Measurements from ENCODE around the gene BUD31. TPM values are rescaled to one million over a fixed set of nuclear protein-coding genes. Genes with fewer than 3 reads are reported as not detected.

Gene BUD31
- total and polyA plus RNA-seq, 2 experiments from 2014 or later: 77.1 to 247 TPM

GRCh38 chr7:99420986-99421385, 12.2 kb downstream of the BUD31 start:
- Mint-ChIP-seq H3K36me3 (ENCODE audit: low read depth) (peaks cover 91% of the 10 kb centered on the region), H3K4me1 (peaks cover 11% of the 10 kb centered on the region), H3K4me3 (no peak overlapping the region), H3K27ac (no peak overlapping the region), H3K27me3 (ENCODE audit: insufficient read depth, low read depth, poor library complexity) (peaks cover 16% of the 10 kb centered on the region), H3K9me3 (peaks cover 2% of the 10 kb centered on the region; the same call in 1 of the 3 replicates)
- 0 out of 2 replicates have a peak overlapping the region, but pooled peaks have one; percentile 84 for H3K27ac ChIP-seq (ENCODE audit: low read depth)
- H3F3A ChIP-seq (replicated peaks; ENCODE audit: low read depth): peaks cover 15% of the 10 kb centered on the region
- H3K4me2 ChIP-seq: no peak overlapping the region
- TF ChIP-seq CREB1 (CRISPR knock-in tag; IDR thresholded peaks at IDR 0.05; ENCODE audit: low read depth): no peak
- no peak for TF ChIP-seq STAT1 (IDR thresholded peaks at IDR 0.05; ENCODE audit: unreplicated experiment)
- no peak for TF ChIP-seq JUNB (IDR thresholded peaks at IDR 0.05; ENCODE audit: unreplicated experiment)
- no peak for TF ChIP-seq ZNF114 (CRISPR knock-in tag; IDR thresholded peaks at IDR 0.05)
- TF ChIP-seq, protein P1, sequence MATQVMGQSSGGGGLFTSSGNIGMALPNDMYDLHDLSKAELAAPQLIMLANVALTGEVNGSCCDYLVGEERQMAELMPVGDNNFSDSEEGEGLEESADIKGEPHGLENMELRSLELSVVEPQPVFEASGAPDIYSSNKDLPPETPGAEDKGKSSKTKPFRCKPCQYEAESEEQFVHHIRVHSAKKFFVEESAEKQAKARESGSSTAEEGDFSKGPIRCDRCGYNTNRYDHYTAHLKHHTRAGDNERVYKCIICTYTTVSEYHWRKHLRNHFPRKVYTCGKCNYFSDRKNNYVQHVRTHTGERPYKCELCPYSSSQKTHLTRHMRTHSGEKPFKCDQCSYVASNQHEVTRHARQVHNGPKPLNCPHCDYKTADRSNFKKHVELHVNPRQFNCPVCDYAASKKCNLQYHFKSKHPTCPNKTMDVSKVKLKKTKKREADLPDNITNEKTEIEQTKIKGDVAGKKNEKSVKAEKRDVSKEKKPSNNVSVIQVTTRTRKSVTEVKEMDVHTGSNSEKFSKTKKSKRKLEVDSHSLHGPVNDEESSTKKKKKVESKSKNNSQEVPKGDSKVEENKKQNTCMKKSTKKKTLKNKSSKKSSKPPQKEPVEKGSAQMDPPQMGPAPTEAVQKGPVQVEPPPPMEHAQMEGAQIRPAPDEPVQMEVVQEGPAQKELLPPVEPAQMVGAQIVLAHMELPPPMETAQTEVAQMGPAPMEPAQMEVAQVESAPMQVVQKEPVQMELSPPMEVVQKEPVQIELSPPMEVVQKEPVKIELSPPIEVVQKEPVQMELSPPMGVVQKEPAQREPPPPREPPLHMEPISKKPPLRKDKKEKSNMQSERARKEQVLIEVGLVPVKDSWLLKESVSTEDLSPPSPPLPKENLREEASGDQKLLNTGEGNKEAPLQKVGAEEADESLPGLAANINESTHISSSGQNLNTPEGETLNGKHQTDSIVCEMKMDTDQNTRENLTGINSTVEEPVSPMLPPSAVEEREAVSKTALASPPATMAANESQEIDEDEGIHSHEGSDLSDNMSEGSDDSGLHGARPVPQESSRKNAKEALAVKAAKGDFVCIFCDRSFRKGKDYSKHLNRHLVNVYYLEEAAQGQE (IDR thresholded peaks at IDR 0.05; ENCODE audit: unreplicated experiment): no peak
- DNase-seq (ENCODE audit: low spot score) (no peak), ATAC-seq (no peak)
- no peaks in the 10 kb centered on the region for H3K27me3 ChIP-seq (ENCODE audit: insufficient read depth)
- H3K79me2 ChIP-seq (replicated peaks; ENCODE audit: insufficient read depth): no peaks in the 10 kb centered on the region; the same call in 1 of the 2 replicates
- no peak overlapping the region for H2AFZ ChIP-seq
- H3K4me3 ChIP-seq: no peak overlapping the region
- H3K36me3 ChIP-seq (ENCODE audit: insufficient read depth): peaks cover 32% of the 10 kb centered on the region
- H3K4me1 ChIP-seq (ENCODE audit: insufficient read depth): peaks cover 8% of the 10 kb centered on the region
- peaks cover 10% of the 10 kb centered on the region for H4K20me1 ChIP-seq (replicated peaks; ENCODE audit: insufficient read depth)
- no peaks in the 10 kb centered on the region for H3K9me2 ChIP-seq (ENCODE audit: insufficient read depth)

- peaks cover 5% of the 10 kb centered on the region for H4K20me1 ChIP-seq (replicated peaks; ENCODE audit: insufficient read depth)
- DNase-seq (ENCODE audit: low spot score) (peak; percentile 16), ATAC-seq (no peak)
- H3K4me1 Mint-ChIP-seq: peaks cover 11% of the 10 kb centered on the region
- no peak overlapping the region for H2AFZ ChIP-seq
- H3K27ac ChIP-seq (ENCODE audit: low read depth): peak overlapping the region; percentile 84; the same call in 1 of the 2 replicates
- H3K79me2 ChIP-seq (replicated peaks; ENCODE audit: insufficient read depth): no peaks in the 10 kb centered on the region; the same call in 1 of the 2 replicates
- H3K27ac Mint-ChIP-seq: peak overlapping the region; percentile 93
- no peaks in the 10 kb centered on the region for H3K27me3 ChIP-seq (ENCODE audit: insufficient read depth)
- H3K9me3 Mint-ChIP-seq: peaks cover 2% of the 10 kb centered on the region; the same call in 1 of the 3 replicates
- peaks cover 18% of the 10 kb centered on the region for H3K27me3 Mint-ChIP-seq (ENCODE audit: insufficient read depth, low read depth, poor library complexity)
- no peak overlapping the region for H3K4me3 Mint-ChIP-seq
- peaks cover 8% of the 10 kb centered on the region for H3K4me1 ChIP-seq (ENCODE audit: insufficient read depth)
- H3K4me2 ChIP-seq: no peak overlapping the region
- peaks cover 20% of the 10 kb centered on the region for H3K36me3 ChIP-seq (ENCODE audit: insufficient read depth)
- H3K9me2 ChIP-seq (ENCODE audit: insufficient read depth): no peaks in the 10 kb centered on the region
- TF ChIP-seq ETS1 (IDR thresholded peaks at IDR 0.05) (no peak), ZNF331 (CRISPR knock-in tag; IDR thresholded peaks at IDR 0.05; ENCODE audit: low read depth) (no peak), NANOG (IDR thresholded peaks at IDR 0.05; ENCODE audit: borderline replicate concordance) (no peak)
- H3K4me3 ChIP-seq: no peak overlapping the region
- peaks cover 85% of the 10 kb centered on the region for H3K36me3 Mint-ChIP-seq (ENCODE audit: low read depth)
- peaks cover 8% of the 10 kb centered on the region for H3F3A ChIP-seq (replicated peaks; ENCODE audit: low read depth)
Measured at GRCh38 chr7:99422186-99422585, 13.4 kb downstream of the BUD31 start.
